HG03460 (cell line): Measurements from ENCODE around the gene MAL.

Source experiments
- ATAC-seq: cut with Tn5 transposase; IDR thresholded peaks from one replicate; pipeline ENCODE4 v1.9.1; 2021; ENCODE audit not compliant: unreplicated experiment

MAL gene

GRCh38 chr2:95060446-95061118 lies 35.1 kb downstream of the MAL start:
- ATAC-seq = no peak

GRCh38 chr2:95061119-95061512 lies 35.6 kb downstream of the MAL start:
- ATAC-seq = no peak

- ATAC-seq = no peak
Observed at GRCh38 chr2:95061601-95062183, 36.2 kb downstream of the MAL start.

- peak; percentile 23 for ATAC-seq
Observed at GRCh38 chr2:95062242-95063085, 37.0 kb downstream of the MAL start.

- peak; percentile 72 for ATAC-seq
Observed at GRCh38 chr2:95063086-95063958, 37.8 kb downstream of the MAL start.

GRCh38 chr2:95068256-95068655 lies 42.7 kb downstream of the MAL start:
- no peak for ATAC-seq

GRCh38 chr2:95069465-95069864 lies 44.0 kb downstream of the MAL start:
- no peak for ATAC-seq

GRCh38 chr2:95071856-95072255 lies 46.3 kb downstream of the MAL start:
- ATAC-seq = no peak

GRCh38 chr2:95072424-95072823 lies 46.9 kb downstream of the MAL start:
- ATAC-seq = no peak

- ATAC-seq = no peak
Observed at GRCh38 chr2:95073856-95074662, 48.6 kb downstream of the MAL start.

- no peak for ATAC-seq
Observed at GRCh38 chr2:95074663-95075439, 49.3 kb downstream of the MAL start.

- ATAC-seq = no peak
Observed at GRCh38 chr2:95075440-95076132, 50.1 kb downstream of the MAL start.

GRCh38 chr2:95076705-95077529 lies 51.4 kb downstream of the MAL start:
- ATAC-seq = peak; percentile 74

GRCh38 chr2:95077530-95077825 lies 52.0 kb downstream of the MAL start:
- ATAC-seq = no peak

GRCh38 chr2:95077861-95078603 lies 52.5 kb downstream of the MAL start:
- no peak for ATAC-seq

- ATAC-seq = no peak
Observed at GRCh38 chr2:95079199-95079683, 53.7 kb downstream of the MAL start.

GRCh38 chr2:95082477-95082876 lies 57.0 kb downstream of the MAL start:
- no peak for ATAC-seq
